ENCODE measurements around the gene MFSD1.
"Not testable (repeated sequence)": the region's sequence is repeated elsewhere in the genome, so short reads cannot be mapped to it uniquely, and the experiment has no call there.

MFSD1 gene

DNA sequence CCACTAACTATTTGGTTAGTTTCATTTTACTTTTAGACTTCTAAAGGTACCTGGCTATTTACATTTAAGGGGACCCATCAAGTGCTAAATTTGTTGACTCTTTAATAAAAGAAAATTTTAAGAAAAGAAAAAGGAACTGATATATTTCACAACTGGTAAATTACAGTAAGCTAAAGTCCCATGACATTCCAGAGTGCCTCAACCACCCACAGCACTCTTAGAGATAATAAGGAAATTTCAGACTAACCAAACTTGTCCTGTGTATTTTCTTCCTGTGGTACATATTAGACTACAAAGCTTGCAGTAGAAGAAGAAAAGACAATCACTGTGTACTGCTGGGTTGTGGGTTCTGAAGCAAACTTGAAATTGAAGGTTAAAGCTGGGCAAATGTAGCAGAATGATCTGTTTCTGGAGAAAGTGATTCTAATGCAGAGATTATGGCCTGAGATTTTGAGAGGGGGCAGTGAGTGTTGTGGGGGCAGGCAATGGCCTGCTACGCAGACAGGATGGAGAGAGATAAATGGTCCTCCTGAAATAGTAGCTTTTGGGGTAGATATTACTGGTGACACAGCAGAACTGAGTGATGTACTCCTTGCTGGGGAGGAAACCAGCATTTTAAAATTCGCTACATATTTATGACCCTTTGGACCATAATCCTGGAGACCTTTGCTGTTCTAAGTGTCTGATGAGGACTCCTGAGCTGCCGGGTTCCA is 24.5 kb upstream of the MFSD1 start:
- DNase-seq: no peak

DNA sequence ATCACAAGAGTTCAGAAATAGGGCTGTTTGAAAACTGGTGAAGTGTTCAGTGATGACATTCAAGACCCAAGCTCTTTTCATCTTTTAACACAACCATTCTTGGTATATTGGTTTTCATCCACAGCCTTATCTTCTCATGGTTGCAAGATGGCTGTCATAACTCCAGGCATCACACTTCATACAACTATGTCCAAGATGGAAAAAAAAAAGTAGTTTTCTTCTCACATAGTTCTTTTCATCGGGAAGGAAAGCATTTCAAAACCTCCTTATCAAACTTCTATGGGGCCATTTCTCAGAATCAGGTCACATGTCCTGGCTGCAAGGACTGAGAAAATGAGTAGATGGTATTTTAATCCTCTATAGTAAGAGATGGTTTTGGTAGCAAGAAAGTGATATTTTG is 21.1 kb upstream of the MFSD1 start:
- no peak for DNase-seq

DNA sequence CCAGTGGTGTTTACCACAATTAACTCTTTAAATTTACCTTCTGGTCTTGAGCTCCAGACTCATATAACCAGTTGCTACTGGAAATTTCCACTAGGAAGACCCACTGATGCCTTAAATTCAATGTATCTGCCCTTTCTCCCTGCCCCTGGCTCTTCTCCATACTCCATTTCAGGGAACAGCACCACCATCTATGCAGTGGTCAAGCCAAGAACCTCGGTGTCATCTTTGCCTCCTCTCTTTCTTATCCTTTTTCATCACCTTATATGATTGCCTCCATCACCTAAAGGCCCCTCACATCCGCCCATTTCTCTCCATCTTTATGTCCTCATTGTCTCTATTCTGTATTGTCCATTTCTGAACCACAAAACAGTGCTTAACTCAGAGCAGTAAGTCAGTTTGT is 20.7 kb upstream of the MFSD1 start:
- DNase-seq: no peak

DNA sequence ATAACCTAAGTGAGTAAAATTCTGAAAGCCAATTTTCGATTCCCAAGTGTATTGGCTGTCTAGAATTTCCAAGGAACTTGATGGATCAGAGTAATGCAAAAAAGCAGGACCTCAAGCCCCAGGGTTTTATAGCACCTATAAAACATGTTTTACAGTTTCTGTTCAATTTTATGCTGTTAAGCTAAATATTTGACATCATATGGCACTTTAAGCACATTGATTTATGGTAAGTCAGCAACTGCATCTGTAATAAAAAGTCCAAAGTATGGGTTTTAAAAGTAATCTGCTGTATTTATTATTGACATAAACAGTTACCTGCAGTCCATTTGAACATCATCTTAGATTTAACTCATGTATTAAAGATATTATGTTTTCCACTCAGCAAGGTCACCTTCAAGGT is 20.0 kb upstream of the MFSD1 start:
- DNase-seq: no peak

DNA sequence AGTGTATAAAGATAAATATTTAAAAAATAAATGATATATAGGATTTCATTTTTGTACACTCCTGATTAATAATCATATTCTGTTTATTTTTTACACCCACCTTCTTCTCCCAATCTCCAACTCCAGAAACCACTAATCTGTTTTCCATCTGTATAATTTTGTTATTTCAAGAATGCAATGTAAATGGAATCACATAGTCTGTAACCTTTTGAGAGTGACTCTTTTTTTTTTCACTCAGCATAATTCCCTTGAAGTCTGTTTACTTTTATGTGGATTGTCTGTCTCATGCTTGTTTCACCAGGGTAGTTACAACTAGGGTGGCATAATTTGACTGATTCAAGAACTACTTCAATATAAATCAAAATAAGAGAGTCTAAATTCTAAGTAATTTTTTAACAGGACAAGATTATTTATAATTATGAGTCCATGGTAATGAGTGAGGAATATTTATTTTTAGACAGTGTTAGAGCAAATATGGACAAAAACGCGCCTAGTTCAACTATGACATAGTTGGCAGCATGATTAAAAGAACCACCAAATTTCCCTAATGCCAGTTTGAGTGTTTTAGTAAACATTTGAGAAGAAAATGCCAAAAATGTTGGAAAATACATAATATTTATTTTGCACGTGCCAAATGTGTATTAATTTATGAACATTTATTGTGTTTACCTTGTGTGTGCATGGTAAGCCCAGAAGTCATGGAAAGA is 19.4 kb upstream of the MFSD1 start:
- no peak for DNase-seq

DNA sequence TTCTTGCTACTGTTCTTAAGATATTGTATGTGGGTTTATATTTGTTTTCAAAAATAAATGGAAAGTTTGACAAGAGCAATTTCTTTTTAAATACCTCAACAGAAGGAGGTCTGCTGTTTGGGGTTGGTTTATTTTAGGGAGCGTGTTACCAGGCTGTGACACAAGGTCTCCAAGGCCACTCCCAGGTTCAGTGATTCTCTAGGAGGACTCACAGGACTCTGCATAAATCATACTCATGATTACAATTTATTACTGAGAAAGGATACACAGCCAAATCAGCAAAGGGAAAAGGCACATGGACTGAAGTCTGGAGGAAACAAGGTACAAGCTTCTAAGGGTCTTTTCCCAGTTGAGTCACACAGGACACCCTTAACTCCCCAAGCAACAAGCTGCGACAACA is 18.8 kb upstream of the MFSD1 start:
- no peak for DNase-seq

DNA sequence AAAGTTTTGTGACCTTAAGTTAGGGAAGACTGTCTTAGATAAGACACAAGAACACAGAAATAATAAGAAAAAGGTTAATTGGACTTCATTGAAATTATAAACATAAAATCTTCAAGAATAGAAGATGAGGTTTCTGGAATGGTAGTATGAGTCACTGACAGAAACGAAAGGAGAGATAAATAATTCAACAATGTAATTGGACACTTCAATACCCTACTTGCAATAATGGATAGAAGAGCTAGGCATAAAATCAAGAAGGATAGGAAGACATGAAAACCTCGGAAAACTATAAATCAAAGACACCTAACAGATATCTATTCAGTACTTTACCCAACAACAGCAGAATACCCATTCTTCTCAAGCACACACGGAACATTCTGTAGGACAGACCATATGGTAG is 15.9 kb upstream of the MFSD1 start:
- no peak for DNase-seq

DNA sequence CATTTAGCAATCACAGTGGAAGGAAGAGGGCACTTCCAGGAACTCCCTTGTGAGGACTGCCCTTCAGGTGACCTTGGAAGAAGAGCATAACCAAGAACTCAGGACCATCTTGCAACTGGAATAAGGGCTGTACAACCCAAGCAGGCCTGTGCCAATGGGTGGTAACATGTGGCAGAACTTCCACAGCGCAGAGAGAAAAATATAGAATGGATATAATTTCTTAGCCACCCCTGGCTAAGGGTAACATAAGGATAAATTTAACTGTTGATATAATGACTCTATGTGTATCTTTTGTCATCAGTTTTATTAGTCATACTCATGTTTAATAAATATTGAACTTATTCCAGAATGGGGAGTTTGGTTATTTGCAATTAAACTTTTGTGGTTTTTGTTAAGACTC is 13.4 kb upstream of the MFSD1 start:
- DNase-seq: no peak

DNA sequence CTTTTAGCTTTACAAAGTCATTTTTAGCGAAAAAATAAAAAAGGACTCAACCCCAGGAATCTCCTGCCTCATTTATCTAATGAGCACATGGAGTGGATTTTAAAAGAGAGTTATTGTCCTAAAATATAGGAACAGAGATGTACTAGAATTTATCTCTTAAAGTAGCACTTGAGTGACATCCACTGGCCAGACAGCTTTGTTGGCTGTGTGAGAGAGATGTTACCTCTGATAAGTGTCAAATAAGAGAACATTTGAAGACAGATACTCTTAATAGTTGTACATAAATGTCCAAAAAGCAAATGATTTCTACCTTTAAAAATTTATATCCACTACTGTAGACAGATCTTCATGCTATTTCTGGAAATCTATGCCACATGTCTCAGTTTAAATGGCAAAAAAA is 12.3 kb upstream of the MFSD1 start:
- peak; percentile 73 for DNase-seq

DNA sequence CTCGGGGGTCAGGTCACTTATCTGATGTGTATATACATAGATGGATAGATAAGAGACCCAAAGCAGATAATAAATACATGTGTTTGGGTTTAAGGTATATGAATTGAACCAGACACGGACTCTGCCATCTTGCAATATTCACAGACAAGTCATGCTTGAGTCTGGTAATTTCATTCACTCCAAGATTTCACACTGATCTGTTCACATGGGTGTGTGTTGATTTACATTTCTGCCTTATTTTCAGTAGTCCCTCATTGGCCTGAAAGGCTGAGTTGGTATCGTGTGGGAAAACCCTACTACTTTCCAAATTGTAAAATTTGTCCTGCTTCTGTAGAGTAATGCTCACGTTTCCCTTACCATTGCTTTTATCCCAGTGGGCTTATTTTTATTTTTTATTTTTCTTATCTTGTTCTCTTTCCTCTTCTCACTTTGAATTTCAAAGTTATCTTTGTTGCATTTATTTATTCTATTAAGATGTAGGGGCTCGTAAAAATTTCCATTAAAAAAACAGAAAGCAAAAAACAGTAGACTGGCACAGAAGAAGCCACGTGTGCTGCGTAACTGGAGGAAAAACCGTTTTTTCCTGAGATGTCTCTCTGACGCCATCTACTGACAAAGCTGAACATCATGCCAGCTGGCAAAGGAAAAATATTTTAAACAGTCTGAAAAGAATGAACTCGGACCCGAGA is 10.8 kb upstream of the MFSD1 start:
- peak; percentile 81 for DNase-seq

DNA sequence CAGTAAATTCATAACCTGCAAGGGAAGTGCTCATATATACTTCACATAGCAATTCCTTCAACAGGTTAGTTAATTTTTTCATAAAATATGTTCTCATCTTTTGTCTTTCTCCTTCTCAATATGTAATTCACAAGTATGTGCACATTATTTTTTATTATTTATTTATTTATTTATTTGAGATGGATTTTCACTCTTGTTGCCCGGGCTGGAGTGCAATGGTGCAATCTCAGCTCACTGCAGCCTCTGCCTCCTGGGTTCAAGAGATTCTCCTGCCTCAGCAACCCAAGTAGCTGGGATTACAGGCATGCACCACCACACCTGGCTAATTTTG is 10.3 kb upstream of the MFSD1 start:
- DNase-seq: not testable (repeated sequence)

DNA sequence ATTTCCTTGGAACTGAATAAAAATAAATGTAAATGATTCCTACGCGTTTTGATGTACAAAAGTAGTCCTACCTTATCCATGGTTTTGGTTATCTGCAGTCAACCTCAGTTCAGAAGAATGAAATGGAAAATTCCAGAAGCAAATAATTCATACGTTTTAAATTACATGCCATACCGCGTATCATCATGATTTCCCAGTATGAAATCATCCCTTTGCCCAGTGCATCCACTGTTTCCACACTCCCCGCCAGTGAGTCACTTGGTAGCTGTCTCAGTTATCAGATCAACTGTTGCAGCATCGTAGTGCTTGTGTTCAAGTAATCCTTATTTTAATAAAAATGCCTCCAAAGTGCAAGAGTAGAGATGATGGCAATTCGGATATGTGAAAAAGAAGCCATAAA is 9.1 kb upstream of the MFSD1 start:
- peak; percentile 95 for DNase-seq

DNA sequence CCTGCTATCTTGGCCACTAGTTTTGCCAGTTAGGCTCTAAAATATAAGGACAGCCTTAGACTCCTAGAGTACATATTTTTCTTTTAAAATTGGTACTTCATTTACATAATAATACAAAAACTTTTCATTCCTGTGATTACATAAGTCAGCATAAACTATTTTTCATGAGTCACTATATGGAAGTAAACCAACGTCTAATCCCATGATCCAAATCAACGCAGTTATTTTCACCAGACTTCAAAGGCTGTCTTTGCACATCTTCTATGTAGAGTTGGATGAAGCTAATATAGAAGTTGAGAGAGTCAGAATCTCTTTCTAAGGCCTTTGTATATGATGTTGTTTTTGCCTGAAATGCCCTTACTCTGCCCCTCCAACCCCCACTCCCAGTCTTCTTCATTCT is 7.6 kb upstream of the MFSD1 start:
- no peak for DNase-seq

DNA sequence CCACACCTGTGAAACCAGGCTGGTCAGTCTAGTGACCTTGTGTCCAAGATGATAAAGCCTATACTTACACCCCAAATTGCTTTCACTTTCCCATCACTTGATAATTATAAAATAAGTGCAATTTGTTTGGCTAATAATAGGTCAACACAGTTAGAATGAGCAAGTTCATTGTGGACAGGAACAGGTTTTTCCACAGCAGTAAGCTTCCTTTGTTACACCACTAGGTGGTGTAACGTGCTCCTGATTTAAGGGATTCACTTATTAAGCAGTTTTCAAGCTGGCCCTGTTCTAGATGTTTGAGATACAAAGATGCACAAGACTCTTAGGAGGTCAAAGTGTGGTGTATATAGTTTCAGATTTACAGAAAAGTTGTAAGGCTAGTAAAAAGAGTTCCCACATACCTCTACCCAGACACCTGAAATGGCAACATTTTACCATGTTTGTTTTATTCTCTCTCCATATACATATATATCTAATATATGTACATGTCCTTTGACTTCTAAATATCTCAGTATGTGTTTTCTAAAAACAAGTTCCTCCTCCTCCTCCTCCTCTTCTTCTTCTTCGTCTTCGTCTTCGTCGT is 6.8 kb upstream of the MFSD1 start:
- DNase-seq: peak; percentile 33

DNA sequence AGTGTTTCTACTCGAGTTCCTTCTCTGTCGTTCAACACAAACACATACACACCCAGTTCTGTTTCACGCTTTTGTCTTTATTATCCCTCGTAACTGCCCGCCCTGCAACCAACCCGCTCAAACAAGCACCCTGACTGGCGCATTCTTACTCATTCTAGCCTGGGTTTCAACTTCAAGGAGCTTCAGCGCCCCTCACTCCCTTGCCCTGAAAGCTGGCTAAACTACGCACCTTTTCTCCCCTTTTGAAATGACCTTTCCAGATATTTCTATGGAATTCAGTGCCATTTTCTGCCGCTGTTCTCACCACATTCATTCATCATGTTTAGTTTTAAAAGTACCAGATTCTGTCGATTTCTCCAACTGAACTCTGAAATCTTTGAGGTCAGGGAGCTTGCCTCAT is 653 bp upstream of the MFSD1 start:
- DNase-seq: peak; percentile 12

DNA sequence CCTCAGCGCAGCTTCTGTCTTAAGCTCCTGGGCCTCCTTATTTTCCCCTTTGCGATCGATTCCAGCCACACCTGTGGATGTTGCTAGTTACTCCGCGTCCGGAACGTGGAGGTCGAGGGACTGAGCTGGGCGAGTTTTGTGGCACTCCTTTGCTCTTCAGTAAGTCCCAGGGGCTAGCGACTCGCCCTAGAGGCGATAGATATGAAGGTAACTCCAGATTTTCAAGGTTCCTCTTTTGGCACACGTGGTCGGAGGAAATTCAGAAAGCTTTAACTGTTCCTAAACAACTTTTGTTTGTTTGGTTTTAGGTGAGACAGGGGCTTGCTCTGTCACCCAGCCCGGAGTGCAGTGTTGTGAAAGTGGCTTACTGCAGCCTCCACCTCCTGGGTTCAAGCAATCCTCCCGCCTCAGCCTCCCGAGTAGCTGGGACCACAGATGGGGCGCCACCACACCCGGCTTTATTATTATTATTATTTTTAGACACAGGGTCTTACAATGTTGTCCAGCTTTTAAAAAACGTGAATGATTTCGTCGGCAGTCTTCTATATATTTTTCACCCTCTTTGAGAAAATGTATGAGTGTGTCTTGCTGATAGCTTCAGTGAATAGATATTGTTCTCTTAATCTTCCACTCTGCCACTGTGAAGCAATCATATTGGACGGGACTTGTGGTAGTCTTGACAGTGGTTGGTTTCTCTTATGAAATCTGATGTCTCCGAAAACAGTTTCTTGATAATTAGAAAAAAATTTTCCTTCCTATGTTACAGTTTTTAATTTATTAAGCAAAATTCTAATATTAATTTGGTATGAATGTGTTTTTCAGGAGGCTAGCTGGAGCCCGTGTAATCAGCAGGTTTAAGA is 785 bp downstream of the MFSD1 start:
- no peak for DNase-seq

DNA sequence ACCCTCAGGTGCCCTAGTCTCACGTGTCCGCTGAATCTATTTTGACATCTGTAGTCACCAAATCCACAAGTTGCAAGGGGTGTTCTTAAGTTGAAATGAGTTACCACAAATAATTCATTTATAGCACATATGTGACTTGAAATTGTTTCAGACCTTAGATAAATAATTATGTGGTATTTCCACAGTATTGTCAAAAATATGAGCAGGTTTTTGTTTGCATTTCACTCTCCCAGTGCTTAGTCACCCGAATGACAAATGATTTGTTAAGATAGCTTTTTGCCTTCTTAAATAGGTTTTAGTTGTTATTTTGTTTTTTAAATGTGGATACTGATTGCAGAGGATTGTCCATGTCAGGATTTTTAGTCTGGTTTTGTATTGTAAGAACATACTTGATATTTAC is 2.6 kb downstream of the MFSD1 start:
- DNase-seq: no peak

DNA sequence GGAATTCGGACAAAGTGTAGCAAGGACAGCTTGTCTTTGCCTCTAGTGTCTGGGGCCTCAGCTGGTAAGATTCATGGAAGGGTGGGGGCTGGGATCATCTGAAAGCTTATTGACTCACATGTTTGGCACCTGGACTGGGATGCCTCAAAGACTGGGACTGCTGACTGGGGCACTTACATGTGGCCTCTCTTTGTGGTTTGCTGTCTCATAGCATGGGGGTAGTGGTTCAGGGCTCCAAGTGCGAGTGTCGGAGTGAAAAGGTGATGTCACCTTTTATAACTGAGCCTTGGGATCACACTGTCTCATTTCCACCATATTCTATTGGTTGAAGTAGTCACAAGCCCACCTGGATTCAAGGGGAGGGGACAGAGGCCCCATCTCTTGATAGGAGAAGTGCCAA is 6.8 kb downstream of the MFSD1 start:
- peak; percentile 85 for DNase-seq

DNA sequence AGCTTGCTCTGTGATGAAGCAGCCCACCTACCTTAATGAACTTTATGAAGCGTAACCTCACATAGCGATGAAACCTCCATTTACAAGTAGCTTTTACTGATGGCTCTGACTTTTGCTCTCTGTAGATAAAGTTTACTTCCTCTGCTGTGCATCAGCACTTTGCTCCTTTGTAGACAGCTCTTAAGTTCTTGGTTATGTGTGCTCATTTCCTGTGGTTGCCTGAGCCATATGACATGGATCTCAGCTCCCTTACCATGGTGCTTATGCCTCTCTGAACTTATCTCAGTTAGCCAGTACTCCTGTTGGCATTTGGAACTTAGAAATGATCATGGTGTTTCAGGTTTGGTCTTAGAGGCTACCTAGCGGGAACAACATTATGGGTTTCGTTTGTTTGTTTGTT is 7.8 kb downstream of the MFSD1 start:
- DNase-seq: peak; percentile 15

DNA sequence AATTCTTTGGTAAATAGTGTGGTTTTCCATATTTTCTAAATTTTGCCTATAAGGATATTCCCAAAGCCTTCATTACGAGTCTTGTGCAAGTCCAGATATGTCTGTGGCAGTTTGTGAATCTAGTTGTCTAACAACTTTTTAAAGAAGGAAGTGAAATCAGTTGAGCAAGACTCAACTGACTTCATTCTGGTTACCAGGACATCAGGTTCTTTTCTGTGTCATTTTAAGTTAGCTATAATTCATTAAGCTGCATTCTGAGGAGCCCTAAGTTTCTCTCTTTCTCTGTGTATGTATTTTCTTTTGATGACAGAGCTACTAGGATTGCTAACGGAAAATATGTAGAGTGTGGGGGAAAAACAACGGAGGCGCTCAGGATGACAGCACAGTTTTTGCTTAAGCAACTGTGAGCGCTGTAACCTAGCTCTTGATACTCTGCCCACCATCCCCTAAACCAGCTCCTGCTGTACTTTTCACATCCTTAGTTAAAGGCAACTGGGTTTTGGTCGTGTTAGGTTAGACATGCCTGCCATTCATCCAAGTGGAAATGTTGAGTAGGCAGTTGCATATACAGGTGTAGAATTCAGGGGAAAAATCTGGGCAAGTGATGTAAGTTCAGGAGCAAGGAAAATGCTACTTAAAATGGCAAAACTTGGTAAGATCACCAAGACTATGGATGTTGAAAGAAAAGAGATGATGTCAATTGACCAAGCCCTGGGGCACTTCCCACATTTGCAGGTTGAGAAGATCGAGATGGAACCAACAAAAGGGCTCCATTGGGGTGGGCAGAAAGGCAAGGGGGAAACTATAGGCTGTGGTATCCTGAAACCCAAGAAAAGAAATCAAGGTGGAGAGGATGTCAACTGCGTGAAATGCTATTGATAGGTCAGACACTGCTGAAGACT is 9.2 kb downstream of the MFSD1 start:
- DNase-seq: no peak

DNA sequence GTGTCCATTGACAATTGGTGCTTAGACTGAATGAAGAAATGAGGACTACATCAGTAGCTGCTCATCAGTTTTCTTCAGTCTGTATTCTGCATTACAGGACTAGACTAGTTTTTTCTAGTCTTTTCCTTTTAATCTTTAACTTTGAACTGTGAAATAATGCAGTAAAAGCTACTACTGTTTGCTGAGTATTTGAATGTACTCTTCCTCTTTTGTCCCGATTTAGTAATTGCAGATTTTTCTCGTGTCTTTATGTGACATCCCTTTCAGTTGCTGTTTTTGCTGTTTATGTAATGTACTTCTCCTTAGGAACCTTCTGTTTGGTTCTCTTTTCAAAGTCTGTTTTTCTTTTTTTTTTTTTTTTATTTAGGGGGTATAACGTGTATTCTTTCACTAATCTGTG is 17.4 kb downstream of the MFSD1 start:
- DNase-seq: no peak

DNA sequence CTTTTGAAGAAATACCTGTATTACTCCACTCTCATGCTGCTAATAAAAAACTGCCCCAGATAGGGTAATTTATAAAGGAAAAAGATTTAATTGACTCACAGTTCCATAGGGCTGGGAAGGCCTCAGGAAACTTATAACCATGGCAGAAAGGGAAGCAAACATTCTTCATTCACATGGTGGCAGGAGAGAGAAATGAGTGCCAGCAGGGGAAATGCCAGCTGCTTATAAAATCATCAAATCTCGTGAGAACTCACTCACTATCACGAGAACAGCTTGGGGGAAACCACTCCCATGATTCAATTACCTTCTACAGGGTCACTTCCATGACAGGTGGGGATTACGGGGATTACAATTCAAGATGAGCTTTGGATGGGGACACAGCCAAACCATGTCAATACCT is 18.7 kb downstream of the MFSD1 start:
- DNase-seq: no peak
